GM12891 (cell line): ENCODE data around the gene PJA2.
"Not testable (repeated sequence)": the region's sequence is repeated elsewhere in the genome, so short reads cannot be mapped to it uniquely, and the experiment has no call there.

Experiments used
- PAX5 ChIP-seq: IDR thresholded peaks from 2 replicates; pipeline ENCODE4 v1.6.1; 2011; ENCODE audit warnings: low read length, moderate library complexity, mild to moderate bottlenecking; ENCODE audit not compliant: insufficient read depth, severe bottlenecking
- POLR2A ChIP-seq: IDR thresholded peaks from 2 replicates; pipeline ENCODE4 v1.6.1; 2011; ENCODE audit warnings: low read depth, low read length, control low read depth
- POLR2AphosphoS5 ChIP-seq: IDR thresholded peaks from 2 replicates; pipeline ENCODE4 v1.6.1; 2011; ENCODE audit warnings: low read depth, low read length, control low read depth
- POU2F2 ChIP-seq: IDR thresholded peaks from 2 replicates; pipeline ENCODE4 v1.6.1; 2011; ENCODE audit warnings: low read depth, mild to moderate bottlenecking, control low read depth, low read length, moderate library complexity
- SPI1 ChIP-seq: IDR thresholded peaks from 2 replicates; pipeline ENCODE4 v1.6.1; 2011; ENCODE audit warnings: low read depth, low read length, control low read depth
- TAF1 ChIP-seq: IDR thresholded peaks from 2 replicates; pipeline ENCODE4 v1.6.1; 2011; ENCODE audit warnings: low read depth, low read length, control low read depth

DNA sequence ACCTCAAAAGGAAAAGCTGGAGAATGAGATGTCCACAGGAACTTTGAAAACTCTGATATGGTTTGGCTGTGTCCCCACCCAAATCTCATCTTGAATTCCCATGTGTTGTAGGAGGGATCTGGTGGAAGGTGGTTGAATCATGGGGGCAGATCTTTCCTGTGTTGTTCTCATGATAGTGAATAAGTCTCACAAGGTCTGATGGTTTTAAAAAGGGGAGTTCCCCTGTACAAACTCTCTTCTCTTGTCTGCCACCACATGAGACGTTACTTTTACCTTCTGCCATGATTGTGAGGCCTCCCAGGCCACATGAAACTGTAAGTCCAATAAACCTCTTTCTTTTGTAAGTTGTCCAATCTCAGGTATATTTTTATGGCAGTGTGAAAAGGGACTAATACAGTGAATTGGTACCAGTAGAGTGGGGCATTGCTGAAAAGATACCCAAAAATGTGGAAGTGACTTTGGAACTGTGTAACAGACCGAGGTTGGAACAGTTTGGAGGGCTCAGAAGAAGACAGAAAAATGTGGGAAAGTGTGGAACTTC is 4.2 kb upstream of the PJA2 start:
- not testable (repeated sequence) for TF ChIP-seq TAF1, POLR2AphosphoS5, POU2F2, POLR2A, PAX5, SPI1
